Fibroblast of peridontal ligament (primary cell): ENCODE measurements around the gene AFF3.

Source experiments
- DNase-seq: peaks from one replicate; pipeline ENCODE4 v3.0.0-alpha.2; 2010; ENCODE audit errors: extremely low read depth

The AFF3 gene

GRCh38 chr2:99609851-99610381, 532.5 kb downstream of the AFF3 start:
- no peak for DNase-seq

- no peak for DNase-seq
Observed at GRCh38 chr2:99608861-99609260, 533.5 kb downstream of the AFF3 start.

GRCh38 chr2:99607861-99608491, 534.4 kb downstream of the AFF3 start:
- DNase-seq, result peak; percentile 32

- no peak for DNase-seq
Observed at GRCh38 chr2:99607454-99607853, 534.9 kb downstream of the AFF3 start.

- peak; percentile 80 for DNase-seq
Observed at GRCh38 chr2:99605036-99605435, 537.4 kb downstream of the AFF3 start.

GRCh38 chr2:99602476-99602875, 539.9 kb downstream of the AFF3 start:
- DNase-seq, result peak; percentile 70

- no peak for DNase-seq
Observed at GRCh38 chr2:99600981-99601651, 541.3 kb downstream of the AFF3 start.

GRCh38 chr2:99598441-99598840, 543.9 kb downstream of the AFF3 start:
- no peak for DNase-seq

GRCh38 chr2:99597616-99598015, 544.8 kb downstream of the AFF3 start:
- peak; percentile 84 for DNase-seq

- DNase-seq, result no peak
Observed at GRCh38 chr2:99595373-99595772, 547.0 kb downstream of the AFF3 start.

GRCh38 chr2:99593692-99594427, 548.5 kb downstream of the AFF3 start:
- no peak for DNase-seq

- DNase-seq, result no peak
Observed at GRCh38 chr2:99576775-99577174, 565.6 kb downstream of the AFF3 start.

GRCh38 chr2:99573634-99574251, 568.6 kb downstream of the AFF3 start:
- DNase-seq, result no peak

- DNase-seq, result no peak
Observed at GRCh38 chr2:99572373-99573164, 569.8 kb downstream of the AFF3 start.

GRCh38 chr2:99571954-99572353, 570.4 kb downstream of the AFF3 start:
- DNase-seq, result no peak

- DNase-seq, result no peak
Observed at GRCh38 chr2:99571533-99571932, 570.9 kb downstream of the AFF3 start.

GRCh38 chr2:99571021-99571420, 571.4 kb downstream of the AFF3 start:
- no peak for DNase-seq

- no peak for DNase-seq
Observed at GRCh38 chr2:99569386-99569785, 573.0 kb downstream of the AFF3 start.

- no peak for DNase-seq
Observed at GRCh38 chr2:99565227-99565626, 577.2 kb downstream of the AFF3 start.

- DNase-seq, result no peak
Observed at GRCh38 chr2:99562516-99562915, 579.9 kb downstream of the AFF3 start.

- no peak for DNase-seq
Observed at GRCh38 chr2:99561804-99562203, 580.6 kb downstream of the AFF3 start.
